HG03460 (cell line): ENCODE results near the gene HRG.
"Not testable (repeated sequence)": the region's sequence is repeated elsewhere in the genome, so short reads cannot be mapped to it uniquely, and the experiment has no call there.

ENCODE experiments used
- ATAC-seq: cut with Tn5 transposase; IDR thresholded peaks from one replicate; pipeline ENCODE4 v1.9.1; 2021; ENCODE audit not compliant: unreplicated experiment

HRG gene, protein sequence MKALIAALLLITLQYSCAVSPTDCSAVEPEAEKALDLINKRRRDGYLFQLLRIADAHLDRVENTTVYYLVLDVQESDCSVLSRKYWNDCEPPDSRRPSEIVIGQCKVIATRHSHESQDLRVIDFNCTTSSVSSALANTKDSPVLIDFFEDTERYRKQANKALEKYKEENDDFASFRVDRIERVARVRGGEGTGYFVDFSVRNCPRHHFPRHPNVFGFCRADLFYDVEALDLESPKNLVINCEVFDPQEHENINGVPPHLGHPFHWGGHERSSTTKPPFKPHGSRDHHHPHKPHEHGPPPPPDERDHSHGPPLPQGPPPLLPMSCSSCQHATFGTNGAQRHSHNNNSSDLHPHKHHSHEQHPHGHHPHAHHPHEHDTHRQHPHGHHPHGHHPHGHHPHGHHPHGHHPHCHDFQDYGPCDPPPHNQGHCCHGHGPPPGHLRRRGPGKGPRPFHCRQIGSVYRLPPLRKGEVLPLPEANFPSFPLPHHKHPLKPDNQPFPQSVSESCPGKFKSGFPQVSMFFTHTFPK

DNA sequence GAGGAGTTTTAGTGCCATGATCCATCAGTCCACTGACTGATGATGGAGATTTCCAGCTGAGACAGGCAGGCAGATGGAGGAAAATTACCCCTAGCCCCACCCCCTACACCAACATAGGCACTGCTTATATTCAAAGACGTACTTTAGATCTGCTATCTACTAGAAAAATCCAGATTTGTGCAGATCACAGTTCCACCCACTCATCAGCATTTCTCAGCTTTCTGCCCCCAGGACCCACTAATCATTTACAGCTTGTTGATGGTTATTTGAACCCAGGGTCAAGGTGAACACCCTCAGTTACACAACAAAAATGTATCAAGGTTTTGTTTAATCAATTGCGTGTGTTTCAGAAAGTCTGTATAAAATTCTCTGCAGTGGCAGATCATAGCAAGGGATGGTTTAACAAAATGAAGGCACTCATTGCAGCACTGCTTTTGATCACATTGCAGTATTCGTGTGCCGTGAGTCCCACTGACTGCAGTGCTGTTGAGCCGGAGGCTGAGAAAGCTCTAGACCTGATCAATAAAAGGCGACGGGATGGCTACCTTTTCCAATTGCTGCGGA is at the start of gene HRG:
TSS of gene HRG (plus strand) at position 390 of the 564 bp plus-strand sequence. CDS start at position 408, 18 bp downstream.
- ATAC-seq, result no peak

DNA sequence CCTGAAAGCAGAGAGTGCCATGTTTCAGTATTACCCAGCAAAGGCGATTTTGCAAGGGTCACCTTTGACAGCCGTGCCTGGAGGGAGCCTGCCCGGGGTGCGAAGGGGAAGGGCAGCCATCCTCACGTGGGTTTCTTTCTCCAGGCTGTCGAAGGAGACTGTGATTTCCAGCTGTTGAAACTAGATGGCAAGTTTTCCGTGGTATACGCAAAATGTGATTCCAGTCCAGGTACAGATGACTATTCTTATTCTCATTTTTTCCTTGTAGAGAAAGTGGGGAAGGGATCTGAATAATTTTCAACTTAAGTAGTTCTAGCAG is 49.6 kb upstream of the HRG start:
- no peak for ATAC-seq

DNA sequence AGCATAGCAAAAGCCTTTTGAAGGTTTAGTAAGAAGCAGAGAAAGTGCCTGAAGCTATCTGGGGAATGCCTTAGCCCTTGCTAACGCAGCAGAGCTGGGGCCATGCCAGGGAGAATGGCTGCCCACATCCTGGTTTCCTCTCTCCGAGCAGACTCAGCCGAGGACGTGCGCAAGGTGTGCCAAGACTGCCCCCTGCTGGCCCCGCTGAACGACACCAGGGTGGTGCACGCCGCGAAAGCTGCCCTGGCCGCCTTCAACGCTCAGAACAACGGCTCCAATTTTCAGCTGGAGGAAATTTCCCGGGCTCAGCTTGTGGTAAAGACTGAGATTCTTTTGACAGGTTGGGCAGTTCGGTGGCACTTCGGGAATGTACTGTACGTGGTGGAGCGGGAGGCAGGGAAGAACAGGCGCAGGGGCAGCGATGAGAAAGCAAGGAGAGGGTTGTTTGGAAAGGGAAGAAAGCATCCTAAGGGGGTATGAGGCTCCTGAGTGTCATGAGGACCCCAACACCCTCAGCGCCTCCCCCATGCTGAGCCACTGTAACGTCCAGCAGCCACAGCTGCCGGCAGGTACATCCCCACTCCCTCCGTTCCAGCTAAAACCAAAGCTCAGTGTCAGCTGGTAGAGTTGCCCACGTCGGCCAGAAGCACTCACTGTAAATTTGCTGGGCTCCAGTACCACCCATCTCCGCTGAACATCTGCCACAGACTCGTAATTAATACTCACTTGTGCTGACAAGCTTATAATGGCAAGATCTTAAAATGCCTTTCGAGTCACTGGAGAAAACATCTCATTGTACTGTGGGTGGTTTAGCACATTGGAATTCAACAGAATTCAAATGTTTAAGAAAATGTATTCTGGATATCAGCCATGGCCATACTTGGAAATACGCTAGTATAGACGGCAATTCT is 48.5 kb upstream of the HRG start:
- peak; percentile 98 for ATAC-seq

DNA sequence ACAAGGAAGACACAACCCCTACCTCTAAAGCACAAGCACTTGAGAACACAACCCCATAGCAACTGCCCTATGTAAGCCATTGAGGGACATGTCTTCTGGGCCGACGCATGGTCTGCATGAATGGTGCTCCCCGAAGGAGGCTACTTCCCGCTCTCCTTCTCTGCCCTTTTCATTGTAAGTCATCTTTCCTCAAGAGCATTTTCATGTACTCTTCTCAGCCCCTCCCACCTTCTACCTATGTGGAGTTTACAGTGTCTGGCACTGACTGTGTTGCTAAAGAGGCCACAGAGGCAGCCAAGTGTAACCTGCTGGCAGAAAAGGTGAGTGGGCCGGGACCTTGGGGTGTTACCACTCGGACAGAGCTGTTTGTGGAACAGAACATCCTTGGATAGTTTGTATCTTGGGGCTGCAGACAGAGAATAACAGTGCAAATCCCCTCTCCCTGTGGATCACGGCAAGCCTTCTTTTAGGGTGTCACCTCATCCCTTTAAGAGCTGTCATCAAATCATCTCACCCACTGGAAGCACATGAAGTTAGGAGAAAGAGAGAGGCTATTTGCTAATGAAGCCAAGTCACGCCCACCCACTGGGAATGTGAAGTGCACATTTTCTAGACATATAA is 47.4 kb upstream of the HRG start:
- ATAC-seq, result no peak

DNA sequence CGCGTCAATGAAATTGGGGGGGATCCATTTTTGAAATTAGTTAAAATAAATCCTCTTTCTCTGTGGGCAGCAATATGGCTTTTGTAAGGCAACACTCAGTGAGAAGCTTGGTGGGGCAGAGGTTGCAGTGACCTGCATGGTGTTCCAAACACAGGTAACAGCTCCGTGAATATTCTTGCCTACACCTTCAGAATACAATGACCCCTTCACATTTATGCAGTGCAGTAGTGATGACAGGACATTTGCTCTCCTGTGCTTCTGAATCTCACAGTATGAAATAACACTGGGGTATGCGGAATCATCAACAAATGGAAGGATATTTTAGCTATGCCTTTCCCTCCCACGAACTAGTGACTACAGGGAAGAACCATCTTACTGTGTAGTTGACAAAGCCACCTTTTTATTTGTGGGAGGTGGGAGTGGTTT is 46.0 kb upstream of the HRG start:
- no peak for ATAC-seq

DNA sequence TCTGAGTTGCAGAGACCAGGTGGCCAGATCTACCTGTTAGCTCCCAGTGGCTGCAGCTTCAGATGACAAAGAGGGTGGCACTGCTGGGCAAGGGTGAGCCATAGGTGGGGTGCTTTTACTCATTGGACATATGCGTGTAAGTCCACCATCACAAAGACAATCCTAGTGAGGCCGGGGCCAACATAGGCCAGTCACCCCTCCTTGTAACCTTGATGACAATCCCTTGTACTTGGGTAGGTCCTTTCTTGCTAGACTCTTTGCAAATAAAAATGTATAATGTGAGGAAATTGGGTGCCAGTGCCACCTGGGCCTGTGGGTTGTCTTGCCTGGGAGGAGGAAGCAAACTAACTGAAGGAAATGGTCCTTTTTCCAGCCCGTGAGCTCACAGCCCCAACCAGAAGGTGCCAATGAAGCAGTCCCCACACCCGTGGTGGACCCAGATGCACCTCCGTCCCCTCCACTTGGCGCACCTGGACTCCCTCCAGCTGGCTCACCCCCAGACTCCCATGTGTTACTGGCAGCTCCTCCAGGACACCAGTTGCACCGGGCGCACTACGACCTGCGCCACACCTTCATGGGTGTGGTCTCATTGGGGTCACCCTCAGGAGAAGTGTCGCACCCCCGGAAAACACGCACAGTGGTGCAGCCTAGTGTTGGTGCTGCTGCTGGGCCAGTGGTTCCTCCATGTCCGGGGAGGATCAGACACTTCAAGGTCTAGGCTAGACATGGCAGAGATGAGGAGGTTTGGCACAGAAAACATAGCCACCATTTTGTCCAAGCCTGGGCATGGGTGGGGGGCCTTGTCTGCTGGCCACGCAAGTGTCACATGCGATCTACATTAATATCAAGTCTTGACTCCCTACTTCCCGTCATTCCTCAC is 45.4 kb upstream of the HRG start:
- ATAC-seq, result no peak

DNA sequence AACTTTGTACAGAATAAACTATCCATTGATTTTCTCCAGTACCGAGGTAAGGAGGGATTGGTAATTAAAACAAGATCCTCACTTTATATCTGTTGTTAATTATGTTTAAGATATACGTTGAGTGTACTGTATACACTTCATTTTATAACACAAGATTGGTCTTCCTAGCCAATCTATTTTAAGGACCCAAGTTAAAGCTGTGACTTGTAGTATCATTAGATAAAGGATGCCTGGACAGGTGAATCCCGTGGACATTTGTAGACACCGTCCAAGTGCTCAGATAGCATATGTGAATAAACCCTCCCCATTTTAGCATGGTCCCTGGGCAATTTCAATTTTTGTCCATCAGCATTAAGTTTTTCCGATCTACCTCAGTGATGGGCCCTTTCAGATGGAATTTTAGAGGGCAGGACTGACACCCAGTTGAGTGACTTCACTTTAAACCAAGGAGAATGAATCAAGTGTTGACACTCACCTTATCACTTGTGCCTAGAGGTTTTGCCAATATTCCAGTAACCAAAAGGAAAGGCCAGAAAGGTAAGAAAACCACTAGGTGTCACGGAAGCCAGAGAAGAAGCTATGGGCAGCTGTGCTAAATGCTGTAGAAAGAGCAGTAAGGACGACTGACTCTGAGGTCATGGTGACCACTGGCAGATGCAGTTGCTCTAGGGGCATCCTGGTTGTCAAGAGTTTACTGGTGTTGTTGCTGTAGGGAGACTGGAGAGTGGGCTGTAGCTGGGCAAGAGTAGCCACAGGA is 43.7 kb upstream of the HRG start:
- no peak for ATAC-seq

DNA sequence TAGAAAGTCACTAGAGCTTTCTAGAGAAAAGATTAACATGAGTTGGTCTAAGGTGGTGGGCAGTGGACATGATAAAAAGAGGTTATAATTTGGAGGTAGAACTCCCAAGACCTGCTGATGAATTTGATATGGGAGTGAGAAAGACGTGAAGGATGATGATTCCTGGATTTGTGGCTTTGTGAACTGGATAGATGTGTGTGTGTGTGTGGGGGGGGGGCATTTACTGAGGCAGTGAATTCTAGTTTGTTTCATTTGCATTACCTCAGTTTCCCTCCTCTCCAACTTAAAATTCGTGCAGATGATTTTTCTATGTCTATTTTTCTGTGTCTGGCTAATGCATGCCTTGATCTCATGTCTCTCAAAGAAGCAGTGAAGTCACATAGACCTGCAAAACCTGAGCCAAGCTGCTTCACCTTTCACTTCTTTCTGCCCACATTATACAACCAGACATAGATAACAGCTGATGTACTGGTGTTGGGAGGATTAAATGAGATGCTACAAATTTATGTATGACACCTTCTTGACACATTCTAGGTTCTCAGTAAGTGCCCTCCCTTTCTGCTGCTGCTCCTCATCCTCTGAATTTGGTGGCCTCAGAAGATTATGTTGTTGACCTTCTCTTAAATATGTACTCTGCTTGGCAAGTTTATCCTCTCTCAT is 43.0 kb upstream of the HRG start:
- no peak for ATAC-seq

DNA sequence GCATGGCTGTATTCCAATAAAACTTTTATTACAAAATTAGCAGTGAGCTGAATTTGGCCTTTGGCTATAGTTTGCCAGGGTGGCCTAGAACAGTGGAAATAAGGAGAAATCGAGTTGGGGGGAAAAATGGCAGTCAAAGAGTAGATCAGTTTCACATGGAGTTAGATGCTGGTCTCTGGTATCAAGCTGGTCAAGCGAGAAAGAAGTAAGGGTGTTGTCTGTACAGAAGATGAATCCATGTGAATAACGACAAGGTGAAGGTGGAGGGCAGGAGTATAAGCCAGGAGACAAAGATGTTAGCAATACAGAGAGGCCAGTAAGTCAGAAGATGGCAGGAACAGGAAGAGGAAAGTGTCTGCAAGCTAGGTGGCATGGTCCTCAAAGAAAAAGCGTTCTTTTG is 41.2 kb upstream of the HRG start:
- no peak for ATAC-seq

DNA sequence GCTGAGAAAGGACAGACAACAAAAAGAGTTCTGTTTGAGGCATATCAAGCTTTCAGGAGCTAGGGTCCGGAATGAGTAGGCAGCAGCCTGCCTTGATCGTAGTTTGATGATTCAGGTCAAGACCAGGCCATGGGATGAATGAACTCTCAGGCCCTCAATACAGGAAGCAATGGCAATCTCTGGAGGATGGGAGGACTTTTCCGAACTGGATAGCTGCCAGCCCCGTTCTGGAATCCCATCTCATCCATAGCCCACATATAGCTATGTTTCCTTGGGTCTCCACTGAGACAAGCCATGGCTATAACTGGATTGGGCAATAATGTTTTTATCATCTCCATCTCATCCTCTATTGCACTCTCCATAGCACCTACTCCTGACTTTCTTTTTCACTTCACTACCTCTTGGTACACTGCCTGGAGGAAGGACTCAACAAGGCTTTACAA is 40.2 kb upstream of the HRG start:
- no peak for ATAC-seq

DNA sequence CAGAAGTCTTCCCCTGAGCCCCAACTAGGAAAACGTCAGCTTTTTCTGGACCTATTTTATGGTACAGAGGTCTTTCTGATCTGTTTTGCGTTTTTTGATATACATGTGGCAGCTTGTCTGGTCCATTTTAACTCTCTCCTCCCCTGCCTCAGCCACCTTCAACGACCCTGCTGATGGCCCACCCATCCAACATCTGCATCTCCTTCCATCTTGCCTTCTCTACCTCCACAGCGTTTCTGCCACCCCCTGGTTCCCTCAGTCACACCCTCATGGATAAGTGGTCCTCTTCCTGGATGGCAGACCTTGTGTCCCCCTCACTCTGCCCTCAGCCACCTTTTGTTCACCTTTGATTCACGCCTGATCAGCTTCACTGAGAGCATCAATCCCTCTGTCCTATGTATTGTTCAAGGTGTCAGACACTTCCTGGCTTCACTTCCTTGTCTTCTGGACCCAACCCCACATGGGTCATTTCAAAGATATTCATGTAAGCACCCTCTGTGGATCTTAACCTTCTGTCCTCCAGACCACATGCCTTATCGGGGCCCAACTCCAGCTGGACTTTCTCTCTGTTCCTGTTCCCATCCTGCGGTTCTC is 39.5 kb upstream of the HRG start:
- ATAC-seq, result no peak

DNA sequence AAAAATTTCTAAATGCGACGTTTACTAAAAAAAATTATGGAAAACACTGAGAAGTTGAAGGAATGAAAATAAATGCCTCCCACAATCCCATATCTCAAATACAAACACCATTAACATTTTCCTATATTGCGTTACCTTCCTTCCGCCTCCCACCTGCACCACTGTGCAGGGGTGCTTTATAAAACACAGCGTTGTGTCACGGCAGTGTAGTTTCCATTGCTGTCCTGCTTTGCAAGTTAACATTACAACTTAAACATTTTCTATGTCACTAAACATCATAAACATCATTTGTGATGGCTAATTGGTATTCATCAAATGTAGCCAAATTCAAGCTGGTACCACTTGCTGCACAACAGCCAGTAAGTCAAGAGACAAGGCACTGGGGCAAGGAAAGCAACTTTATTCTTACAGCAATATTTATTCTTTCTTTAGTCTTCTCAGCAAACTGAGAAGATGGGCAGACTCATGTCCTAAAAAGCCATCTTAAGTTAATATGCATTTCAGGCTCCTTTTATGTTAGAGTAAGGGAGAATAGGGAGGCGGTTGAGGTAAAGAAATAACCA is 37.9 kb upstream of the HRG start:
- no peak for ATAC-seq

DNA sequence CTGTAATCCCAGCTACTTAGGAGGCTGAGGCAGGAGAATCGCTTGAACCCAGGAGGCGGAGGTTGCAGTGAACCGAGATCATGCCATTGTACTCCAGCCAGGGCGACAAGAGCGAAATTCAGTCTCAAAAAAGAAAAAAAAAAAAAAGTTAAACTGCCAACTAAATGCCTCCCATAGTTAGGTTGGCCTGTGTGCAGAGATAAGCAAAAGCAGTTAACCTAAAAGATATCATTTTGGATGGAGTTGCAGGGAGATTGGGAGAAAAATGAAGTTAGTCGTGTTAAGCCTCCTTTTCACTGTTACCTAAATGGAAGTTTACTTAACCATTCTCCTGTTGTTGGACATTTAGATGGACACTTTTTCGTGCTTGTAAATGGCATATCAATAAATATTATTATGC is 37.1 kb upstream of the HRG start:
- no peak for ATAC-seq

DNA sequence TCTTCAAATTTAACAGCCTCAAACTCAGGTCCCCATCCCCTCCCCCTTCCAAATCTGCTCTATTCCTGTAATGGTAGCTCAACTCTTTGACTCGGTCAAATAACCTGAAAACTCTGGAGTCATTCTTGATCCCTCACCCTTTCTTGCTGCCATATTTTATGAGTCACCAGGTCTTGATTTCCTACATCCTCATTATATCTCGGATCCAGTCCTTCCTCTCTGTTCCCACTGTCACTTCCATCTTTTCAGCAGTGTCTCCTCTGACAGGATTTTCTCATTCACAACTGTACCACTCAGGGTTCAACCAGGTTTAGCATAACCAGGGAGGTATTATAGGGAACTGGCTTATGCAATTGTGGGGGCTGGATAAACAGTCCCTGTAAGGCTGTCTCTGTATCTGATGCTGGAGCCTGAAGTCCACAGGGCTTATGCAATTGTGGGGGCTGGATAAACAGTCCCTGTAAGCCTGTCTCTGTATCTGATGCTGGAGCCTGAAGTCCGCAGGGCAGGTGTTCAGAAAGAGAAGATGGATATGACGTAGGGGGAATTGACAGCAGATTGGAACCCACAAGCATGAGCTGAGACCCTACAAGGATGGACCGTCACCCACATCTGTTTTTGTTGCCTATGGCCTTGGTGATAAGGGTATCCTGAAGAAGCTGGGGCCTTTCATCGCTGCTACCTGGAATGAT is 34.7 kb upstream of the HRG start:
- ATAC-seq, result no peak

DNA sequence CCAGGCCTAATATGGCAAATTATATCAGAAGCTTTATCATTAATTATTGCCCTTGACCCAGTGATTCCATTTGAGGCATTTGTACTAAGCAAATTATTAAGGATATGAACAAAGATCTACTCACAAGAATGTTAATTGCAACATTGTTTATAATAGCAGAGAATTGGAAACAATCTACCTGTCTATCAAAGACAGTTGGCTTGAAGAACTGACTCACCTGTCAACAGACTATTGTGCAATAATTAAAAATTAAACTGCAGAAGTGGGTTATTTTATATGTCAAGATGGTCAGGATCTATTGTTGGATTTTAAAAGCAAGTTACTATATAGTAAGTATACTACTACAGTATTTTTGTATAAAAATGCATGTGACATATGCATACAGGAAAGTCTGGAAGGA is 32.3 kb upstream of the HRG start:
- ATAC-seq, result no peak

DNA sequence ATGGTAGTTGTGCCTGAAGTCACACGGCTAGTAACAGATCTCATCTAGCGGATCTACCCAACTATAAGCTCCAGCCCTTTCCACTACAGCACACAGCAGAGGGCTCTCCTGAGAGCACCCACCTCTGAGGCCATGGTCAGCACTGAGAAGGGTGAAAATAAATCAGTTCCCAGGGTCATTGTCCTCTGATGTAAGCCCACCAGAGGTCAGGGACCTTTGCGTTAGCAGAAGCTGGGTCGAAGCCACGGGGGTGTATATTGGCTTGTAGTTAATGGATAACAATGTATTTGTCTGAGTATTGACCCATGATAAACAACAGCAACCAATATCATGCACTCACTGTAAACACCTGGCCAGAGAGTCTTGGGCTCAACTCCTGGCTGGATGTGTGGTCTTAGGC is 31.6 kb upstream of the HRG start:
- not testable (repeated sequence) for ATAC-seq

DNA sequence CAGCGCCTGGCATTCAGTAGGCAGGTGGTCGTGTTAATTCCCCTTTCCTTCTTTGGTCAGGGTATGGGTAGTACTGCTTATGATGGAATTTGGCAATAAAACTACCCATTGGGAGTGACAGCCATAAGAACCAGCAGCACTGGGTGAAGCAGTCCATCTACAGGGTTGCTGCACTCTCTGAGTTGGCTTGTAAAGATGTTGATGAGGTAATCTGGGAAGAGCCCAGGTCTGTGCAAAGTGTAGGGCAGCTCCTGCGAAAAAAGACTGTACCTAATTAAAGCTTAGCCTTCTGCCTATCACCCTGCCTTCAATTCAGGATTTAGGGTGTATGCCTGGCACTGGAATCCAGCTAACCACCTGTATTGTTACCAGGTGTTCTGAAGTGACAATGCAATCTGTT is 30.3 kb upstream of the HRG start:
- no peak for ATAC-seq

DNA sequence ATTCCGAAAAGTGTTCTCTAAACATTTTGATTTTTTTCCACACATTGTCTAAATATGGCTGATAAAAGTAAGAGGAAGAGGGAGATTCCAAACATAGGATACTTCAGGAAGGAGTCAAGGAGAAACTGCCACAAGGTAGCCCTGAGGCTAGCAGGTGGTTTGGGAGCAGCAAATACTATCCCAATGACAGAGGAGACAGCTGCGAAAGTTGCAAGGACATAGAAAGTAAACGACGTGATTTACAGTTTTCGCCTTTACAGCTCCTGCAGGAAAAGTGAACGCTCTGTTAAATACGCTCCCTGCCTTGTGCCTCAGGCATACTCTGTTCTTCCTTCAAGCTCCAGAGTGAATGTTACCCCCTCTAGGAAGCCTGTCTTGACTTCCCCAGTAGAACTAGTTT is 29.3 kb upstream of the HRG start:
- ATAC-seq, result no peak
